ENCODE results near the gene ADAM10.

GRCh38 chr15:58626378-58626777 is 123.1 kb downstream of the ADAM10 start:
- TF ChIP-seq, protein P1, sequence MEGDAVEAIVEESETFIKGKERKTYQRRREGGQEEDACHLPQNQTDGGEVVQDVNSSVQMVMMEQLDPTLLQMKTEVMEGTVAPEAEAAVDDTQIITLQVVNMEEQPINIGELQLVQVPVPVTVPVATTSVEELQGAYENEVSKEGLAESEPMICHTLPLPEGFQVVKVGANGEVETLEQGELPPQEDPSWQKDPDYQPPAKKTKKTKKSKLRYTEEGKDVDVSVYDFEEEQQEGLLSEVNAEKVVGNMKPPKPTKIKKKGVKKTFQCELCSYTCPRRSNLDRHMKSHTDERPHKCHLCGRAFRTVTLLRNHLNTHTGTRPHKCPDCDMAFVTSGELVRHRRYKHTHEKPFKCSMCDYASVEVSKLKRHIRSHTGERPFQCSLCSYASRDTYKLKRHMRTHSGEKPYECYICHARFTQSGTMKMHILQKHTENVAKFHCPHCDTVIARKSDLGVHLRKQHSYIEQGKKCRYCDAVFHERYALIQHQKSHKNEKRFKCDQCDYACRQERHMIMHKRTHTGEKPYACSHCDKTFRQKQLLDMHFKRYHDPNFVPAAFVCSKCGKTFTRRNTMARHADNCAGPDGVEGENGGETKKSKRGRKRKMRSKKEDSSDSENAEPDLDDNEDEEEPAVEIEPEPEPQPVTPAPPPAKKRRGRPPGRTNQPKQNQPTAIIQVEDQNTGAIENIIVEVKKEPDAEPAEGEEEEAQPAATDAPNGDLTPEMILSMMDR (IDR thresholded peaks at IDR 0.05), result no peak
- no peak for TF ChIP-seq EZH2 (IDR thresholded peaks at IDR 0.05; ENCODE audit: borderline replicate concordance, insufficient read depth, low read depth, low read length, poor library complexity, severe bottlenecking)
